ENCODE measurements around the gene UBTD2.

GRCh38 chr5:172165465-172165864 is 118.1 kb downstream of the UBTD2 start:
- TF ChIP-seq, protein P1, sequence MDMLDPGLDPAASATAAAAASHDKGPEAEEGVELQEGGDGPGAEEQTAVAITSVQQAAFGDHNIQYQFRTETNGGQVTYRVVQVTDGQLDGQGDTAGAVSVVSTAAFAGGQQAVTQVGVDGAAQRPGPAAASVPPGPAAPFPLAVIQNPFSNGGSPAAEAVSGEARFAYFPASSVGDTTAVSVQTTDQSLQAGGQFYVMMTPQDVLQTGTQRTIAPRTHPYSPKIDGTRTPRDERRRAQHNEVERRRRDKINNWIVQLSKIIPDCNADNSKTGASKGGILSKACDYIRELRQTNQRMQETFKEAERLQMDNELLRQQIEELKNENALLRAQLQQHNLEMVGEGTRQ (CRISPR knock-in tag; IDR thresholded peaks at IDR 0.05): no peak
- TF ChIP-seq KAT7 (CRISPR knock-in tag; IDR thresholded peaks at IDR 0.05; ENCODE audit: borderline replicate concordance) (no peak), NFYB (CRISPR knock-in tag; conservative IDR thresholded peaks at IDR 0.05; ENCODE audit: low read depth) (no peak), CTCF (IDR thresholded peaks at IDR 0.05) (no peak), NR3C1 (CRISPR knock-in tag; conservative IDR thresholded peaks at IDR 0.05; ENCODE audit: low read depth) (no peak)
- TF ChIP-seq, protein P2, sequence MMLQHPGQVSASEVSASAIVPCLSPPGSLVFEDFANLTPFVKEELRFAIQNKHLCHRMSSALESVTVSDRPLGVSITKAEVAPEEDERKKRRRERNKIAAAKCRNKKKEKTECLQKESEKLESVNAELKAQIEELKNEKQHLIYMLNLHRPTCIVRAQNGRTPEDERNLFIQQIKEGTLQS (CRISPR knock-in tag; conservative IDR thresholded peaks at IDR 0.05): no peak
- TF ChIP-seq, protein P3, sequence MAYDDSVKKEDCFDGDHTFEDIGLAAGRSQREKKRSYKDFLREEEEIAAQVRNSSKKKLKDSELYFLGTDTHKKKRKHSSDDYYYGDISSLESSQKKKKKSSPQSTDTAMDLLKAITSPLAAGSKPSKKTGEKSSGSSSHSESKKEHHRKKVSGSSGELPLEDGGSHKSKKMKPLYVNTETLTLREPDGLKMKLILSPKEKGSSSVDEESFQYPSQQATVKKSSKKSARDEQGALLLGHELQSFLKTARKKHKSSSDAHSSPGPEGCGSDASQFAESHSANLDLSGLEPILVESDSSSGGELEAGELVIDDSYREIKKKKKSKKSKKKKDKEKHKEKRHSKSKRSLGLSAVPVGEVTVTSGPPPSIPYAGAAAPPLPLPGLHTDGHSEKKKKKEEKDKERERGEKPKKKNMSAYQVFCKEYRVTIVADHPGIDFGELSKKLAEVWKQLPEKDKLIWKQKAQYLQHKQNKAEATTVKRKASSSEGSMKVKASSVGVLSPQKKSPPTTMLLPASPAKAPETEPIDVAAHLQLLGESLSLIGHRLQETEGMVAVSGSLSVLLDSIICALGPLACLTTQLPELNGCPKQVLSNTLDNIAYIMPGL (CRISPR knock-in tag; IDR thresholded peaks at IDR 0.05): no peak

Measured in WTC11 (cell line).